ENCODE results near the gene DPYD.

The DPYD gene

DNA sequence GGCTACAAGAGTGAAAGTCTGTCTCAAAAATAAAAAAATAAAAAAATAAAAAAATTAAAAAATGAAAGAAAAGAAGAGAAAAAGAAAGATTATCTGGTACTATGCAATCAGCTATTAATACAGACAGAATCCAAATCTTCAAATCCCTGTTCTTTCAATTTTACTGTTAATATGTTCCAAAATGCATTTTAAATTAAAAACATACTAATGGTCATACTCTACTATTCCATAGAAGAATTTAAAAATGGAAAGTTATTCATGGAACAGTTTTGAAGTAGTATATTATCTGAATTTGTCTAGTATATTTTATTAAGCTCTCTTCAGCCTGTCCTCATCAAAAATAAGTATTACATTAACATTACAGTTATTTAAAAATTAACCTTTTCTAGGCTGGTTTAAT, 769.2 kb downstream of the DPYD start:
- no peak overlapping the region for H3K4me2 ChIP-seq (ENCODE audit: low read length)
- H3K4me1 ChIP-seq (ENCODE audit: insufficient read depth, low read length, severe bottlenecking) = peaks cover 7% of the 10 kb centered on the region
- no peaks in the 10 kb centered on the region for H3K79me2 ChIP-seq (ENCODE audit: insufficient read depth, low read length)
- no peaks in the 10 kb centered on the region for H3K9me3 ChIP-seq (ENCODE audit: low read length)
- H3K9ac ChIP-seq (ENCODE audit: low read length) = no peak overlapping the region
- no peaks in the 10 kb centered on the region for H3K27me3 ChIP-seq (ENCODE audit: insufficient read depth, low read length)
- TF ChIP-seq, protein P1, sequence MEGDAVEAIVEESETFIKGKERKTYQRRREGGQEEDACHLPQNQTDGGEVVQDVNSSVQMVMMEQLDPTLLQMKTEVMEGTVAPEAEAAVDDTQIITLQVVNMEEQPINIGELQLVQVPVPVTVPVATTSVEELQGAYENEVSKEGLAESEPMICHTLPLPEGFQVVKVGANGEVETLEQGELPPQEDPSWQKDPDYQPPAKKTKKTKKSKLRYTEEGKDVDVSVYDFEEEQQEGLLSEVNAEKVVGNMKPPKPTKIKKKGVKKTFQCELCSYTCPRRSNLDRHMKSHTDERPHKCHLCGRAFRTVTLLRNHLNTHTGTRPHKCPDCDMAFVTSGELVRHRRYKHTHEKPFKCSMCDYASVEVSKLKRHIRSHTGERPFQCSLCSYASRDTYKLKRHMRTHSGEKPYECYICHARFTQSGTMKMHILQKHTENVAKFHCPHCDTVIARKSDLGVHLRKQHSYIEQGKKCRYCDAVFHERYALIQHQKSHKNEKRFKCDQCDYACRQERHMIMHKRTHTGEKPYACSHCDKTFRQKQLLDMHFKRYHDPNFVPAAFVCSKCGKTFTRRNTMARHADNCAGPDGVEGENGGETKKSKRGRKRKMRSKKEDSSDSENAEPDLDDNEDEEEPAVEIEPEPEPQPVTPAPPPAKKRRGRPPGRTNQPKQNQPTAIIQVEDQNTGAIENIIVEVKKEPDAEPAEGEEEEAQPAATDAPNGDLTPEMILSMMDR (IDR thresholded peaks at IDR 0.05; ENCODE audit: low read length) = no peak
- no peak for TF ChIP-seq EZH2 (IDR thresholded peaks at IDR 0.05; ENCODE audit: borderline replicate concordance, low read length)
- H3F3A ChIP-seq (ENCODE audit: insufficient read depth, low read length) = no peaks in the 10 kb centered on the region
- no peak overlapping the region for H2AFZ ChIP-seq (ENCODE audit: low read length)
- H3K9me2 ChIP-seq (ENCODE audit: low read depth, low read length) = no peaks in the 10 kb centered on the region
- no peak overlapping the region for H3K27ac ChIP-seq (ENCODE audit: low read depth, low read length, poor library complexity, severe bottlenecking)
- H3K36me3 ChIP-seq (ENCODE audit: insufficient read depth, low read length) = no peaks in the 10 kb centered on the region
- H3K4me3 ChIP-seq (ENCODE audit: low read depth, low read length, poor library complexity, severe bottlenecking) = no peak overlapping the region
- H4K20me1 ChIP-seq (ENCODE audit: insufficient read depth, low read length) = no peaks in the 10 kb centered on the region

DNA sequence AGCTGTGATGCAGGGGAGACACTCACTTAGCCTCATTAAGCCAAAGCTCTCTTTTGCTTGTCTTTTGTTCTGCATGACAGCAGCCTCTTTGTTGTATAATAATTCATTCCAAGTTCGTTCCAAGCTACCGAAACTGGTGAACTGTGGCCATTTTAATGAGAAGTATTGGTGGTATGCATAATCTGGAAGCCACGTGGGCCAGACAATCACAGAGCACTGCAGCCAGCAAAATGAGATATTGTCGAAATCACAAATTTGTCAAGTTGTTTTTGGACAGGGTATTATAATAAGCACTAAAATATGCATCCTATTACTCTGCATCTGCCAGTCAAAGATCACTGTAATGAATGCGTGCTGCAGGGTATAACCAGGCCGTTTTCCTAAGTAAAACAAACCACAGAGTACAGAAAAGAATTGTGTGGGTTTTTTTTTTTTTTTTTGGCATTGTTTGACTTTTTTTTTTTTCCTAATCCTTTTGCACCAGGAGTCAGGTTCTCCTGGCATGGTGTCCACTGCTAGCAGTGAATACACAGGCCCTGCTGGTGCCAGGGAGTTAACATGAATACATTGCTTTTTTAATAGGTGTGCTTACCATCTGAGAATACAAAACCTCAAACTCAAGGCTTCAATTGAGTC, 775.4 kb downstream of the DPYD start:
- Histone ChIP-seq H3K79me2 (ENCODE audit: insufficient read depth, low read length) (no peaks in the 10 kb centered on the region), H3K9ac (ENCODE audit: low read length) (no peak overlapping the region), H3K27me3 (ENCODE audit: insufficient read depth, low read length) (no peaks in the 10 kb centered on the region), H3K36me3 (ENCODE audit: insufficient read depth, low read length) (no peaks in the 10 kb centered on the region), H3K4me1 (ENCODE audit: insufficient read depth, low read length, severe bottlenecking) (peaks cover 7% of the 10 kb centered on the region), H3K4me2 (ENCODE audit: low read length) (no peak overlapping the region), H3K27ac (ENCODE audit: low read depth, low read length, poor library complexity, severe bottlenecking) (no peak overlapping the region), H2AFZ (ENCODE audit: low read length) (no peak overlapping the region), H3K4me3 (ENCODE audit: low read depth, low read length, poor library complexity, severe bottlenecking) (no peak overlapping the region), H3K9me3 (ENCODE audit: low read length) (no peaks in the 10 kb centered on the region), H3F3A (ENCODE audit: insufficient read depth, low read length) (no peaks in the 10 kb centered on the region), H4K20me1 (ENCODE audit: insufficient read depth, low read length) (no peaks in the 10 kb centered on the region), H3K9me2 (ENCODE audit: low read depth, low read length) (no peaks in the 10 kb centered on the region)
- TF ChIP-seq, protein P1 (IDR thresholded peaks at IDR 0.05; ENCODE audit: low read length) = no peak
- TF ChIP-seq EZH2 (IDR thresholded peaks at IDR 0.05; ENCODE audit: borderline replicate concordance, low read length) = no peak

DNA sequence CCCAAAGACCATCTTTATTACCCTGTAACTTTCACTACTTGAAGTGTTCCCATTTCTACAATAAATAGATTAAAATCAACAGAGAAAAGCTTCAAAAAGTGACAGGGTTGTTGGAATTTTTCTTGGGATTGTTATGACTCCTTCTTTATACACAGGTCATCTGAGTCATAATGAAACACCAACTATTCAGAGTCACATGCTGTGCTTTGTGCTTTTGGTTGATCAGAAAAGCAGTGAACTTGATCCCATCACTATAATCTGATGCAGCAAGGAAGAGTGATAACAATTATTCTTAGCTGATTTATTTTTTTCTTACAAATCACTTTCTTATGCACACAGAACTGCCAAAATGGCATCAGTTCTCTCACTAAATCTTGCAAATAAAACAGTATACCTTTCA, 776.3 kb downstream of the DPYD start:
- H3K9me3 ChIP-seq (ENCODE audit: low read length) = no peaks in the 10 kb centered on the region
- no peaks in the 10 kb centered on the region for H4K20me1 ChIP-seq (ENCODE audit: insufficient read depth, low read length)
- H3K36me3 ChIP-seq (ENCODE audit: insufficient read depth, low read length) = no peaks in the 10 kb centered on the region
- H3K4me2 ChIP-seq (ENCODE audit: low read length) = no peak overlapping the region
- no peaks in the 10 kb centered on the region for H3K9me2 ChIP-seq (ENCODE audit: low read depth, low read length)
- H3K27me3 ChIP-seq (ENCODE audit: insufficient read depth, low read length) = no peaks in the 10 kb centered on the region
- H3K9ac ChIP-seq (ENCODE audit: low read length) = no peak overlapping the region
- no peaks in the 10 kb centered on the region for H3K79me2 ChIP-seq (ENCODE audit: insufficient read depth, low read length)
- TF ChIP-seq, protein P1 (IDR thresholded peaks at IDR 0.05; ENCODE audit: low read length) = no peak
- no peak for TF ChIP-seq EZH2 (IDR thresholded peaks at IDR 0.05; ENCODE audit: borderline replicate concordance, low read length)
- H3K27ac ChIP-seq (ENCODE audit: low read depth, low read length, poor library complexity, severe bottlenecking) = no peak overlapping the region
- no peak overlapping the region for H3K4me3 ChIP-seq (ENCODE audit: low read depth, low read length, poor library complexity, severe bottlenecking)
- no peaks in the 10 kb centered on the region for H3F3A ChIP-seq (ENCODE audit: insufficient read depth, low read length)
- no peak overlapping the region for H2AFZ ChIP-seq (ENCODE audit: low read length)
- H3K4me1 ChIP-seq (ENCODE audit: insufficient read depth, low read length, severe bottlenecking) = no peaks in the 10 kb centered on the region

Data from OCI-LY1 (cell line).